GM03348 (cell line): ENCODE data around the gene PSMD12.
"Not testable (repeated sequence)": the region's sequence is repeated elsewhere in the genome, so short reads cannot be mapped to it uniquely, and the experiment has no call there.

Source experiments
- DNase-seq: peaks from one replicate; pipeline ENCODE4 v3.0.0; 2012; ENCODE audit warnings: low spot score

Gene PSMD12

GRCh38 chr17:67366193-67367157 lies at the start of gene PSMD12:
TSS of gene PSMD12 (minus strand) at chr17:67366577. CDS start at chr17:67366519, 58 bp downstream.
- DNase-seq = peak; percentile 97

GRCh38 chr17:67415291-67415690 lies 48.9 kb upstream of the PSMD12 start:
- DNase-seq = no peak

- no peak for DNase-seq
Observed at GRCh38 chr17:67414559-67414958, 48.2 kb upstream of the PSMD12 start.

GRCh38 chr17:67414130-67414529 lies 47.8 kb upstream of the PSMD12 start:
- DNase-seq = no peak

- DNase-seq = no peak
Observed at GRCh38 chr17:67413388-67413787, 47.0 kb upstream of the PSMD12 start.

- no peak for DNase-seq
Observed at GRCh38 chr17:67412941-67413340, 46.6 kb upstream of the PSMD12 start.

- DNase-seq = no peak
Observed at GRCh38 chr17:67412032-67412431, 45.7 kb upstream of the PSMD12 start.

- DNase-seq = no peak
Observed at GRCh38 chr17:67411397-67411796, 45.0 kb upstream of the PSMD12 start.

GRCh38 chr17:67408455-67408830 lies 42.1 kb upstream of the PSMD12 start:
- not testable (repeated sequence) for DNase-seq

GRCh38 chr17:67403483-67403882 lies 37.1 kb upstream of the PSMD12 start:
- DNase-seq = no peak

- no peak for DNase-seq
Observed at GRCh38 chr17:67403065-67403464, 36.7 kb upstream of the PSMD12 start.

GRCh38 chr17:67401598-67402504 lies 35.5 kb upstream of the PSMD12 start:
- DNase-seq = no peak

- no peak for DNase-seq
Observed at GRCh38 chr17:67401106-67401505, 34.7 kb upstream of the PSMD12 start.

GRCh38 chr17:67400193-67400592 lies 33.8 kb upstream of the PSMD12 start:
- no peak for DNase-seq

- DNase-seq = no peak
Observed at GRCh38 chr17:67399676-67400075, 33.3 kb upstream of the PSMD12 start.

- DNase-seq = no peak
Observed at GRCh38 chr17:67393809-67394397, 27.5 kb upstream of the PSMD12 start.

- no peak for DNase-seq
Observed at GRCh38 chr17:67392111-67392510, 25.7 kb upstream of the PSMD12 start.

GRCh38 chr17:67390646-67391361 lies 24.4 kb upstream of the PSMD12 start:
- DNase-seq = peak; percentile 50

- DNase-seq = no peak
Observed at GRCh38 chr17:67390006-67390645, 23.7 kb upstream of the PSMD12 start.

- no peak for DNase-seq
Observed at GRCh38 chr17:67388986-67389385, 22.6 kb upstream of the PSMD12 start.

- DNase-seq = not testable (repeated sequence)
Observed at GRCh38 chr17:67388536-67388935, 22.2 kb upstream of the PSMD12 start.
